OCI-M2 (cell line): ENCODE results near the gene CWC27.

ENCODE experiments used
- DNase-seq: peaks from one replicate; lab custom pipeline; 2025; ENCODE audit not compliant: unreplicated experiment; lab: John Stamatoyannopoulos, UW

Gene CWC27

GRCh38 chr5:64972591-64972990, 203.9 kb downstream of the CWC27 start:
- no peak for DNase-seq

GRCh38 chr5:64973215-64973614, 204.5 kb downstream of the CWC27 start:
- no peak for DNase-seq

GRCh38 chr5:64977779-64978178, 209.0 kb downstream of the CWC27 start:
- DNase-seq, result no peak

- DNase-seq, result no peak
These were observed 209.8 kb downstream of the CWC27 start for GRCh38 chr5:64978546-64978945.

GRCh38 chr5:64979531-64979930, 210.8 kb downstream of the CWC27 start:
- DNase-seq, result no peak

- no peak for DNase-seq
These were observed 211.4 kb downstream of the CWC27 start for GRCh38 chr5:64980176-64980575.

GRCh38 chr5:64987768-64988167, 219.0 kb downstream of the CWC27 start:
- no peak for DNase-seq

- DNase-seq, result no peak
These were observed 240.5 kb downstream of the CWC27 start for GRCh38 chr5:65009207-65009606.

- DNase-seq, result no peak
These were observed 242.1 kb downstream of the CWC27 start for GRCh38 chr5:65010841-65011240.

GRCh38 chr5:65012301-65012892, 243.7 kb downstream of the CWC27 start:
- no peak for DNase-seq

GRCh38 chr5:65013166-65013565, 244.4 kb downstream of the CWC27 start:
- DNase-seq, result no peak

- no peak for DNase-seq
These were observed 246.0 kb downstream of the CWC27 start for GRCh38 chr5:65014769-65015168.

- DNase-seq, result no peak
These were observed 247.0 kb downstream of the CWC27 start for GRCh38 chr5:65015767-65016166.

GRCh38 chr5:65017636-65018035, 248.9 kb downstream of the CWC27 start:
- no peak for DNase-seq

- no peak for DNase-seq
These were observed 250.0 kb downstream of the CWC27 start for GRCh38 chr5:65018763-65019162.

- no peak for DNase-seq
These were observed 251.8 kb downstream of the CWC27 start for GRCh38 chr5:65020492-65020891.

GRCh38 chr5:65021527-65022226, 252.9 kb downstream of the CWC27 start:
- DNase-seq, result no peak

- DNase-seq, result no peak
These were observed 254.2 kb downstream of the CWC27 start for GRCh38 chr5:65022932-65023331.

- DNase-seq, result no peak
These were observed 256.0 kb downstream of the CWC27 start for GRCh38 chr5:65024681-65025080.

GRCh38 chr5:65026816-65027548, 258.3 kb downstream of the CWC27 start:
- no peak for DNase-seq

- no peak for DNase-seq
These were observed 260.4 kb downstream of the CWC27 start for GRCh38 chr5:65029178-65029577.

- DNase-seq, result no peak
These were observed 261.3 kb downstream of the CWC27 start for GRCh38 chr5:65030056-65030455.
